Right lobe of liver (tissue), 6 donors: ENCODE results near the gene PTPRD. TPM values are rescaled to one million over a fixed set of nuclear protein-coding genes. Genes with fewer than 3 reads are reported as not detected.

ENCODE experiments used
- ATAC-seq, 4 donors: fragments of 200-7000 bp; cut with Tn5 transposase; one replicate each; pipeline ENCODE4 v1.9.1; 2020; ENCODE audit warnings: mild to moderate bottlenecking in 4 of 4, moderate library complexity in 4 of 4
- DNase-seq, 3 donors: peaks; one replicate each; pipeline ENCODE4 v3.0.0-alpha.2; 2020
- H3K27ac ChIP-seq, 3 donors: fragments of 200-600 bp; one replicate each; pipeline ENCODE4 v1.8.0; 2022
- H3K27me3 ChIP-seq, 2 donors: fragments of 200-600 bp; one replicate each; pipeline ENCODE4 v1.8.0; 2022
- H3K36me3 ChIP-seq, 4 donors: fragments of 200-600 bp; sonication (generic) in 1 of 4; one replicate each; pipeline versions ENCODE4 v1.5.1 to v1.8.0; 2017 to 2022; ENCODE audit warnings: control low read depth in 1 of 4
- H3K4me1 ChIP-seq, 4 donors: fragments of 200-600 bp; sonication (generic) in 1 of 4; one replicate each; pipeline versions ENCODE4 v1.5.1 to v1.8.0; 2017 to 2022; ENCODE audit warnings: control low read depth in 1 of 4
- H3K4me3 ChIP-seq, 3 donors: fragments of 200-600 bp; one replicate each; pipeline ENCODE4 v1.8.0; 2022
- H3K9me3 ChIP-seq, 4 donors: fragments of 200-600 bp; sonication (generic) in 1 of 4; one replicate each; pipeline versions ENCODE4 v1.5.1 to v1.8.0; 2017 to 2022; ENCODE audit warnings: control low read depth in 1 of 4
- CTCF ChIP-seq, 4 donors: fragments of 200-600 bp in 3 of 4; fragments of 450-650 bp in 1 of 4; IDR thresholded peaks; one replicate each; pipeline versions ENCODE4 v1.5.1 to v1.8.0; 2016 to 2022; ENCODE audit warnings: antibody characterized with exemption in 4 of 4, mild to moderate bottlenecking in 2 of 4
- POLR2A ChIP-seq: fragments of 450-650 bp; IDR thresholded peaks from one replicate; pipeline ENCODE4 v1.6.1; 2017; ENCODE audit warnings: antibody characterized with exemption, mild to moderate bottlenecking
- WGBS: methylation state at CpG from one replicate; pipeline ENCODE4 v1.1.6; 2018; ENCODE audit warnings: low coverage, low lambda C conversion rate; ENCODE audit not compliant: insufficient coverage; ENCODE audit errors: missing lambda C conversion rate; 5-methylcytosine and 5-hydroxymethylcytosine counted together
- intact Hi-C, 2 donors: fragments of 100-400 bp; cut with DNase I; formaldehyde crosslinking; loops; one replicate each; pipeline versions ENCODE4 v1.11.2 to v1.14.1; 2022
- total RNA-seq, 6 experiments: library from RNA; depleted of rRNA in 2 of 6; stranded (reverse); fragments of >200 nt in 2 of 6; fragmentation: NEBNext Ultra II Directional in 3 of 6; extraction: Animal tissue kit (Norgen Biotek cat#: 25700) in 3 of 6; gene quantifications; one replicate each; pipeline versions ENCODE4 v1.1.0 to v1.2.4, GENCODE V29; 2016 to 2023
- donor health status: DM: no; HTN: yes; CAD: no.
- donor health status: DM: no; HTN: no; CAD: no.
- donor health status: DM: no; HTN: no; CAD: no.
- donor health status: DM: no; HTN: yes; CAD: no.
- donor health status: DM: no; HTN: yes; CAD: no.

The PTPRD gene
- total RNA-seq, 6 experiments from 2014 or later: 5.4 to 29.8 (median 13.9) TPM

GRCh38 chr9:8552732-8553131 is 2060.1 kb downstream of the PTPRD start:
- H3K27me3 ChIP-seq: no peaks in the 10 kb centered on the region
- WGBS: 86% methylated on average over 1 of the region's 3 CpGs
- no peak overlapping the region for H3K27ac ChIP-seq
- H3K36me3 ChIP-seq: no peaks in the 10 kb centered on the region
- no peaks in the 10 kb centered on the region for H3K9me3 ChIP-seq
- intact Hi-C loops: no loop called here
- ATAC-seq (no peak), DNase-seq (no peak)
- H3K4me1 ChIP-seq: peaks cover 0 to 12% (median 3%) of the 10 kb centered on the region in 4 donors
- TF ChIP-seq CTCF (IDR thresholded peaks at IDR 0.05): no peak
- H3K4me3 ChIP-seq: no peak overlapping the region

GRCh38 chr9:8549214-8549613 is 2063.6 kb downstream of the PTPRD start:
- no peak for ATAC-seq
- no peak overlapping the region for H3K4me3 ChIP-seq
- DNase-seq: no peak
- H3K36me3 ChIP-seq: no peaks in the 10 kb centered on the region
- WGBS: 58% methylated on average over 1 of the region's 1 CpG
- no peaks in the 10 kb centered on the region for H3K4me1 ChIP-seq
- no peaks in the 10 kb centered on the region for H3K27me3 ChIP-seq
- no peak overlapping the region for H3K27ac ChIP-seq
- TF ChIP-seq CTCF (IDR thresholded peaks at IDR 0.05): no peak
- intact Hi-C loops: no loop called here
- no peaks in the 10 kb centered on the region for H3K9me3 ChIP-seq

GRCh38 chr9:8543219-8543618 is 2069.6 kb downstream of the PTPRD start:
- no peaks in the 10 kb centered on the region for H3K36me3 ChIP-seq
- 47% methylated on average over 2 of the region's 2 CpGs for WGBS
- no peaks in the 10 kb centered on the region for H3K27me3 ChIP-seq
- H3K4me3 ChIP-seq: no peak overlapping the region
- H3K4me1 ChIP-seq: no peaks in the 10 kb centered on the region
- ATAC-seq (no peak), DNase-seq (no peak)
- no peak overlapping the region for H3K27ac ChIP-seq
- no peaks in the 10 kb centered on the region for H3K9me3 ChIP-seq
- intact Hi-C loops: no loop called here
- TF ChIP-seq CTCF (IDR thresholded peaks at IDR 0.05): no peak
- TF ChIP-seq POLR2A: no peak

DNA sequence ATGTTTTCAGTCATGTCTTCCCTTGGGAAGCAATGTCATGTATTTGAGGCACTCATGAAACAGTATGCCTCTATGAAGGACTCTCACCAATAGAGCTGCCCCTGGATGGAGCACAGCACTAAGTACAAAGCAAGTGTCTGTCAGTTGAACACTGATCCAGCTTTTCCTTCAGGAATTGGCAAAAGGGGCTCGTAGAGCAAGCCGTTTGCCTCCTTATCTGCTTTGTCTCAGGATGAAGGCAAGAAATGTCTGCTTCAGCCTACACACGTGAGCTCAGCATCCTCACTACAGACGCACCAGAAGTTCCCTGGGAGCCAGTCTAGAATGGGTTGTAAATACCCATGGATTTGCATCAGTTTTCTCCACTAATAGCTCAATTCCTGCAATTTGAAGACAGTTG is 2070.3 kb downstream of the PTPRD start:
- Histone ChIP-seq H3K4me3 (no peak overlapping the region), H3K27me3 (no peaks in the 10 kb centered on the region), H3K27ac (no peak overlapping the region), H3K36me3 (no peaks in the 10 kb centered on the region), H3K4me1 (no peaks in the 10 kb centered on the region), H3K9me3 (no peaks in the 10 kb centered on the region)
- DNase-seq (no peak), ATAC-seq (no peak)
- TF ChIP-seq CTCF (IDR thresholded peaks at IDR 0.05) (no peak), POLR2A (no peak)
- 63% methylated on average over 2 of the region's 4 CpGs for WGBS
- intact Hi-C loops: no loop called here

DNA sequence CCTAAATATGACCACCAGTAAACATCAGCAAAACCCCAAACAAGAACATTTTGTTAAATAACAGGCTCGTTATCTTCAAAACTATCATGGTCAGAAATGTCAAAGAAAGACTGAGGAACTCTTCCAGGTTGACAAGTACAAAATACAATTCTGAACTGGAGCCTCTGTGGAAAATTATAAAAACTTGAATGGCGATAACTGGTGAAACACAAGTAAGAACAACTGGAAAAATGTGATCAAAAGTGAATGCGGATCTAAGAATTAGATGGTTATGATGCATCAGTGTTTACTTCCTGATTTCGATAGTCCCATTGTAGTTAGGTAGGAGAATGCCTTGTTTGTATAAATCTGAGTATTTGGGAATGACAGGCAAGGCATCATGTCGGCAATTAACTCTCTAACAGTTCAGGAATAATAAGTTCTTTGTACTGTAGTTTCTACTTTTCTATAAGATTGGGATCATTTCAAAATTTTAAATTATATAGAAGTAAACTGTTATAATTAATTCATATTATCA is 2073.1 kb downstream of the PTPRD start:
- intact Hi-C loops: no loop called here
- 70% methylated on average over 5 of the region's 5 CpGs for WGBS
- no peak overlapping the region for H3K4me3 ChIP-seq

More for the DNA sequence above, 2073.1 kb downstream of the PTPRD start:
- no peak for DNase-seq
- no peak for TF ChIP-seq POLR2A
- no peak for TF ChIP-seq CTCF (IDR thresholded peaks at IDR 0.05)
- no peaks in the 10 kb centered on the region for H3K27me3 ChIP-seq
- H3K27ac ChIP-seq: no peak overlapping the region
- no peaks in the 10 kb centered on the region for H3K36me3 ChIP-seq
- no peak for ATAC-seq
- H3K9me3 ChIP-seq: no peaks in the 10 kb centered on the region
- H3K4me1 ChIP-seq: no peaks in the 10 kb centered on the region
